OCI-LY7 (cell line): ENCODE results near the gene DBP. TPM values are rescaled to one million over a fixed set of nuclear protein-coding genes. Genes with fewer than 3 reads are reported as not detected.
A peak's percentile ranks its signal among the peaks of the same experiment; 100 is the strongest.

ENCODE experiments used
- BruUV-seq: library from RNA; stranded (reverse); fragments of 400-500 nt; replicated peaks from 2 replicates; lab custom pipeline; 2021; lab: Mats Ljungman, UMichigan
- CTCF ChIA-PET: fragments of 300-600 bp; sonication (Branson Sonifier 250); formaldehyde crosslinking; loops from one replicate; lab custom pipeline; 2022; ENCODE audit warnings: antibody characterized with exemption; ENCODE audit not compliant: unreplicated experiment; lab: Charles Lee
- POLR2A ChIA-PET: fragments of 300-600 bp; sonication (Branson Sonifier 250); formaldehyde crosslinking; loops from one replicate; lab custom pipeline; 2022; ENCODE audit warnings: antibody characterized with exemption; lab: Charles Lee
- DNase-seq: peaks from one replicate; pipeline ENCODE4 v3.0.0-alpha.2; 2015; ENCODE audit warnings: low spot score
- H2AFZ ChIP-seq: fragments of 200-600 bp; sonication (generic), shearing (Covaris generic); 2 replicates; pipeline ENCODE4 v1.6.1; 2014; ENCODE audit warnings: mild to moderate bottlenecking, antibody characterized with exemption, low read length, moderate library complexity
- H3K27ac ChIP-seq: fragments of 200-600 bp; sonication (generic); 2 replicates; pipeline ENCODE4 v1.5.1; 2014; ENCODE audit warnings: mixed run types, low read depth, mild to moderate bottlenecking, moderate library complexity, low read length, inconsistent platforms; ENCODE audit not compliant: poor library complexity, severe bottlenecking
- H3K36me3 ChIP-seq: fragments of 200-600 bp; sonication (generic); 2 replicates; pipeline ENCODE4 v1.6.1; 2014; ENCODE audit warnings: mild to moderate bottlenecking, antibody characterized with exemption, low read length, moderate library complexity, mixed read lengths; ENCODE audit not compliant: insufficient read depth
- H3K4me1 ChIP-seq: fragments of 200-600 bp; sonication (generic); 2 replicates; pipeline ENCODE4 v1.5.1; 2014; ENCODE audit warnings: mild to moderate bottlenecking, low read length; ENCODE audit not compliant: insufficient read depth, poor library complexity, severe bottlenecking
- H3K4me2 ChIP-seq: fragments of 200-600 bp; sonication (generic); 2 replicates; pipeline ENCODE4 v1.6.1; 2014; ENCODE audit warnings: mild to moderate bottlenecking, low read length
- H3K4me3 ChIP-seq: fragments of 200-600 bp; sonication (generic); 2 replicates; pipeline ENCODE4 v1.5.1; 2014; ENCODE audit warnings: mild to moderate bottlenecking, low read depth, low read length; ENCODE audit not compliant: poor library complexity, severe bottlenecking
- H3K79me2 ChIP-seq: fragments of 200-600 bp; sonication (generic); 2 replicates; pipeline ENCODE4 v1.6.1; 2016; ENCODE audit warnings: low read depth, mild to moderate bottlenecking, low read length, moderate library complexity, mixed read lengths; ENCODE audit not compliant: insufficient read depth
- H3K9me2 ChIP-seq: fragments of 200-600 bp; sonication (generic); 2 replicates; pipeline ENCODE4 v1.6.1; 2016; ENCODE audit warnings: mild to moderate bottlenecking, low read length, mixed read lengths; ENCODE audit not compliant: insufficient read depth
- H3K9me3 ChIP-seq: fragments of 200-600 bp; sonication (generic); 2 replicates; pipeline ENCODE4 v1.6.1; 2014; ENCODE audit warnings: mild to moderate bottlenecking, mixed run types, low read length, mixed read lengths
- H4K20me1 ChIP-seq: fragments of 200-600 bp; sonication (generic); 2 replicates; pipeline ENCODE4 v1.6.1; 2014; ENCODE audit warnings: mild to moderate bottlenecking, antibody characterized with exemption, low read length, moderate library complexity, mixed read lengths; ENCODE audit not compliant: insufficient read depth
- CTCF ChIP-seq: fragments of 200-600 bp; sonication (generic); conservative IDR thresholded peaks from 2 replicates; pipeline ENCODE4 v1.5.1; 2014; ENCODE audit warnings: mild to moderate bottlenecking, antibody characterized with exemption, low read length, moderate library complexity, mixed read lengths
- EZH2phosphoT487 ChIP-seq: fragments of 200-600 bp; sonication (generic); IDR thresholded peaks from 2 replicates; pipeline ENCODE4 v1.6.1; 2018; ENCODE audit warnings: low read depth, borderline replicate concordance, mild to moderate bottlenecking, mixed run types, antibody characterized with exemption, low read length, moderate library complexity, mixed read lengths
- intact Hi-C: fragments of 100-400 bp; cut with micrococcal nuclease; formaldehyde crosslinking; loops from one replicate; pipeline ENCODE4 v1.10.0; 2022; ENCODE audit not compliant: unreplicated experiment
- total RNA-seq, 2 experiments: library from RNA; depleted of rRNA in 1 of 2; stranded (reverse); fragments of >200 nt in 1 of 2; shearing (Covaris generic) in 1 of 2; gene quantifications; 2 replicates each; pipeline ENCODE4 v1.2.3, GENCODE V29; 2014 to 2022

DBP gene
- total RNA-seq, 2 experiments from 2014 or later = 15.7 to 35.6 TPM

DNA sequence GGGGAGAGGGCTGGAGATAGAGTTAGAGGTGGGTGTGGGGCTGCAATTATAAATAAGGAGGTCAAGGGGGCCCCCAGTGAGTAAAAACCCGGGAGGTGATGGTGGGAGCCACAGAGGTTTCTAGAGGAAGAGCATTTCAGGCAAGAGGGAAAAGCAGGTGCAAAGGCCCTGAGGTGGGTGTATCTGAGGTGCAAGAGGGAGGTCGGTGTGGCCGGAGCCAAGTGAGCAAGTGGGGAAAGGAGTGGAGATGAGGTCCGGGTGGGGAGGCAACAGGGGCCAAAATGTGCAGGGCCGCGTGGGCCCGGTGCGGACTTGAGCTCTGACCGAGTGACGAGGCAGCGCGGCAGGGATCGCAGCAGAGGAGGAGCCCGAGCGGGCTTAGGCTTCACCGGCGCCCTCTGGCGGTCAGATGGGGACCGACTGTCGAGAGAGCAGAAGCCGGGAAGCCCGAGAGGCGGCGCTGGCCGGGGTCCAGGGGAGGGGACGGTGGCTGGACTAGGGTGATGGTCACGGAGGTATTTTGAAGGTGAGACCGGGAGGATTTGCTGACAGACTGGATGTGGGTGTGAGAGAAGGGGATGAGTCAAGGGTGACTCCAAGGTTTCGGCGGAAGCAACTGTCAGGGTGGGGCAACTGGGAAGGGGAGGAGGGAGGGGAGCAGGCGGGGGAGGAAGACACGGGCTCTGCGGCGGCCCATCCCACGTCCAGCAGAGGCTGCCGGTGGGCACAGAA lies 48.3 kb downstream of the DBP start:
- no TSS peak for BruUV-seq
- Histone ChIP-seq H4K20me1 (no peaks in the 10 kb centered on the region), H3K9me3 (no peaks in the 10 kb centered on the region), H3K27ac (no peak overlapping the region), H3K79me2 (no peaks in the 10 kb centered on the region), H3K4me1 (peaks cover 4% of the 10 kb centered on the region), H3K4me2 (peak overlapping the region; percentile 56), H3K9me2 (no peaks in the 10 kb centered on the region), H3K36me3 (no peaks in the 10 kb centered on the region), H3K4me3 (peak overlapping the region; percentile 48), H2AFZ (0 out of 2 replicates have a peak overlapping the region, but pooled peaks have one; percentile 30)
- TF ChIP-seq EZH2phosphoT487 = no peak
- peak; percentile 94 for TF ChIP-seq CTCF
- ChIA-PET CTCF (no interaction called here), POLR2A (no interaction called here)
- peak; percentile 87 for DNase-seq
- intact Hi-C loops = no loop called here

DNA sequence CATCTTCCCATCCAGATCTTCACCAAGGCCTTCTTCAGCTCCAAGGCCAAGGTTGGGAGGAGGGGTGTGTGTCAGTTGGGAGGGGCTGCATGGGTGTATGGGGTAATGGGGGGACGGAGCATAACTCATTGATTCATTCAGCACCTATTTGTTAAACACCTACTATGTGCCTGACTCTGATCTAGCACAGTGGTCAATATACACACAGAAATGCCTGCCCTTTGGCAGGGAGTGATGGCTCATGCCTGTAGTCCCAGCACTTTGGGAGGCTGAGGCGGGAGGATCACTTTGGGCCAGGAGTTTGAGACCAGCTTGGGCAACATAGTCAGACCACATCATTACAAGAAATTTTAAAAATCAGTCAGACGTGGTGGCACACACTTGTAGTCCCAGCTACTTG lies 49.8 kb downstream of the DBP start:
- H3K9me3 ChIP-seq = no peaks in the 10 kb centered on the region
- H3K36me3 ChIP-seq = no peaks in the 10 kb centered on the region
- peaks cover 4% of the 10 kb centered on the region for H3K4me1 ChIP-seq
- H3K27ac ChIP-seq = no peak overlapping the region
- no peaks in the 10 kb centered on the region for H3K9me2 ChIP-seq
- no peak for DNase-seq
- H3K79me2 ChIP-seq = no peaks in the 10 kb centered on the region
- no peaks in the 10 kb centered on the region for H4K20me1 ChIP-seq
- ChIA-PET POLR2A (no interaction called here), CTCF (interaction anchor here (1.7 kb wide), 1 partner anchor 94 kb away, joined by 4 read pairs; no protein-coding TSS in a partner anchor)
- no TSS peak for BruUV-seq
- TF ChIP-seq EZH2phosphoT487 = no peak
- TF ChIP-seq CTCF = no peak
- intact Hi-C loops = no loop called here
- H3K4me3 ChIP-seq = no peak overlapping the region
- no peak overlapping the region for H2AFZ ChIP-seq
- no peak overlapping the region for H3K4me2 ChIP-seq

DNA sequence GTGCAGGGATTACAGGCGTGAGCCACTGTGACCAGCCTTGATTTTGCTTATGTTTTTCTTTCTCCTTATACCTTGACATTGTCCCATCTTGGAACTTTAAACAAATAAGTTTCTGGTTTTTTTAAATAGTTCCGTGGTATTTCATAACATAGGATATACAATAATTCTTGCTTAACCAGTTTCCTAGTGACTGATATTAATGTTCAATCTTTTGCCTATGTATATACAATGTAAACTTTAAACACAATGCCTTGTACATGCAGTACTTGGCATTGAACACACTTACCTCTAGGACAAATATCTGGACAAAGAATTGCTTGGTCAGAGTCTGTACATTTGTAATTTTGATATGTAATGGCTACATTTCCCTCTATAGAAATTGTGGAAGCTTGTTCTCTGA lies 55.0 kb downstream of the DBP start:
- no peaks in the 10 kb centered on the region for H3K36me3 ChIP-seq
- no TSS peak for BruUV-seq
- peaks cover 4% of the 10 kb centered on the region for H3K4me1 ChIP-seq
- intact Hi-C loops = no loop called here
- H3K4me2 ChIP-seq = no peak overlapping the region
- no peaks in the 10 kb centered on the region for H3K79me2 ChIP-seq
- no peaks in the 10 kb centered on the region for H3K9me3 ChIP-seq
- H4K20me1 ChIP-seq = no peaks in the 10 kb centered on the region
- POLR2A ChIA-PET = no interaction called here
- no peak overlapping the region for H3K4me3 ChIP-seq
- no peak for DNase-seq
- TF ChIP-seq CTCF (no peak), EZH2phosphoT487 (no peak)
- H3K9me2 ChIP-seq = no peaks in the 10 kb centered on the region
- H2AFZ ChIP-seq = no peak overlapping the region
- H3K27ac ChIP-seq = no peak overlapping the region
- CTCF ChIA-PET = no interaction called here
